Measurements from ENCODE around the gene RFX4.

RFX4 gene

DNA sequence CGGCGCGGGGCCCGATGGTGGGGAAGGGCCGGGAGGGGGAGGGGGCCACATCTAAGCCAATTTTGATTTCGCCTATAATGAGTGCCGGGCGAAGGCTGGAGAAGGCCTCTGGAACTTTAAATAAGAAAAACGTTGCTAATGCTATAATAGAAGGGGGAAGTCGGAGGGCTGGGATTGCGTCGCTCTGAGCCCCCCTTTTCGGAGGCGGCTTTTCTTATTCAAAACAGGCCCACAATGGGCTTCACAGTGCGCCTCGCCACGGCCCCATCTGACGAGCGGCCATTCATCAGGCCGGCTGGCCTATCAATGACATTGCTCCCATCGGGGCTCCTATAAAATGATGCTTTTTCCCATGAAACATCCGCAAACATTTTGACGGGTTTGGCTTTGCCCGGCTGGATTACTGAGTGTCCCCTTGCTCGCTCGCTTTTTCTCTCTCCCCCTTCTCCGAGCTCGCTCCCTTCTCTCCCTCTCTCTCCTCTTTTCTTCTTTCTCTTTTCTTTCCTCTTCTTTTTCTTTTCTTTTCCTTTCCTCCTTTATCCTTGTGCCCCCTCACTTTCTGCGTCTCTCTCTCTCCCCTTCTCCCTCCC is at the start of gene RFX4:
RFX4 (plus strand) TSS at position 364 of the 590 bp plus-strand sequence. CDS start 317 bp downstream, outside the sequence.
- Histone ChIP-seq H3K4me3 (ENCODE audit: low read depth, low read length) (no peak within 1 kb of the TSS), H3K9me3 (ENCODE audit: control insufficient read depth, low read length) (no peaks in the 10 kb centered on the region), H3K27ac (no peak within 1 kb of the TSS), H3K4me1 (no peaks in the 10 kb centered on the region), H3K36me3 (ENCODE audit: control insufficient read depth, insufficient read depth, low read length) (no peaks in the 10 kb centered on the region), H3K79me2 (no peaks in the 10 kb centered on the region), H2AFZ (no peak within 1 kb of the TSS), H3K4me2 (ENCODE audit: low read length) (peak within 1 kb of the TSS; percentile 49), H3K9ac (no peak within 1 kb of the TSS), H3K27me3 (ENCODE audit: control insufficient read depth, insufficient read depth, low read length) (peaks cover 17% of the 10 kb centered on the region)
- TF ChIP-seq, protein P1, sequence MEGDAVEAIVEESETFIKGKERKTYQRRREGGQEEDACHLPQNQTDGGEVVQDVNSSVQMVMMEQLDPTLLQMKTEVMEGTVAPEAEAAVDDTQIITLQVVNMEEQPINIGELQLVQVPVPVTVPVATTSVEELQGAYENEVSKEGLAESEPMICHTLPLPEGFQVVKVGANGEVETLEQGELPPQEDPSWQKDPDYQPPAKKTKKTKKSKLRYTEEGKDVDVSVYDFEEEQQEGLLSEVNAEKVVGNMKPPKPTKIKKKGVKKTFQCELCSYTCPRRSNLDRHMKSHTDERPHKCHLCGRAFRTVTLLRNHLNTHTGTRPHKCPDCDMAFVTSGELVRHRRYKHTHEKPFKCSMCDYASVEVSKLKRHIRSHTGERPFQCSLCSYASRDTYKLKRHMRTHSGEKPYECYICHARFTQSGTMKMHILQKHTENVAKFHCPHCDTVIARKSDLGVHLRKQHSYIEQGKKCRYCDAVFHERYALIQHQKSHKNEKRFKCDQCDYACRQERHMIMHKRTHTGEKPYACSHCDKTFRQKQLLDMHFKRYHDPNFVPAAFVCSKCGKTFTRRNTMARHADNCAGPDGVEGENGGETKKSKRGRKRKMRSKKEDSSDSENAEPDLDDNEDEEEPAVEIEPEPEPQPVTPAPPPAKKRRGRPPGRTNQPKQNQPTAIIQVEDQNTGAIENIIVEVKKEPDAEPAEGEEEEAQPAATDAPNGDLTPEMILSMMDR (IDR thresholded peaks at IDR 0.05), result no peak

DNA sequence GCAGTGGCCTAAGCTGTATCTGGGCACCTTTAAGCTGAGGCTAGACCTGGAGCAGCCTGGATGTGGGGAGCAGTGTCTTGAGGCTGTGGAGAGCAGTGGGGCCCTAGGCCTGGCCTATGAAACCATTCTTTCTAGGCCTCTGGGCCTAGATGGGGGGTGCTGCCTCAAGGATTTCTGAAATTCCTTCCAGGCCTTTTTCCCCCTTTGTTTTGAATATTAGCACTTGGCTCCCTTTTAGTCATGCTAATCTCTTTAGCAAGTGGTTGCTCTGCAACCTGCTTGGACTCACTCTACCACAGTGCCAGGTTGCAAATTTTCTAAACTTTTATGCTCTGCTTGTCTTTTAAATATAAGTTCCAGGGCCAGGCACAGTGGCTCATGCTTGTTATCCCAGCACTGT is 41.6 kb upstream of the RFX4 start:
- Histone ChIP-seq H3K27ac (no peak overlapping the region), H3K4me1 (no peaks in the 10 kb centered on the region)

DNA sequence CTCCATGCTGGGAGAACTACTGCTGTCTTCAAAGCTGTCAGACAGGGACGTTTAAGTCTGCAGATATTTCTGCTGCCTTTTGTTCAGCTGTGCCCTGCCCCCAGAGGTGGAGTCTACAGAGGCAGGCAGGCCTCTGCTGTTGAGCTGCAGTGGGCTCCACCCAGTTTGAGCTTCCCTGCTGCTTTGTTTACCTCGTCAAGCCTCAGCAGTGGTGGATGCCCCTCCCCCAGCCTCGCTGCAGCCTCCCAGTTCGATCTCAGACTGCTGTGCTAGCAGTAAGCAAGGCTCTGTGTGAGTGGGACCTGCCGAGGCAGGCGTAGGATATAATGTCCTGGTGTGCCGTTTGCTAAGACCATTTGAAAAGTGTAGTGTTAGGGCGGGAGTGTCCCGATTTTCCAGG is 31.4 kb upstream of the RFX4 start:
- no peaks in the 10 kb centered on the region for H3K4me1 ChIP-seq
- H3K4me2 ChIP-seq (ENCODE audit: low read length), result no peak overlapping the region
- no peaks in the 10 kb centered on the region for H3K79me2 ChIP-seq
- no peaks in the 10 kb centered on the region for H3K27me3 ChIP-seq (ENCODE audit: control insufficient read depth, insufficient read depth, low read length)
- H3K9ac ChIP-seq, result no peak overlapping the region
- H3K27ac ChIP-seq, result no peak overlapping the region
- TF ChIP-seq, protein P1 (IDR thresholded peaks at IDR 0.05), result no peak
- no peak overlapping the region for H2AFZ ChIP-seq
- no peaks in the 10 kb centered on the region for H3K36me3 ChIP-seq (ENCODE audit: control insufficient read depth, insufficient read depth, low read length)
- H3K4me3 ChIP-seq (ENCODE audit: low read depth, low read length), result no peak overlapping the region
- H3K9me3 ChIP-seq (ENCODE audit: control insufficient read depth, low read length), result no peaks in the 10 kb centered on the region

More for the DNA sequence above, 41.6 kb upstream of the RFX4 start:
- H3K79me2 ChIP-seq, result no peaks in the 10 kb centered on the region
- TF ChIP-seq, protein P1 (IDR thresholded peaks at IDR 0.05), result no peak
- H3K36me3 ChIP-seq (ENCODE audit: control insufficient read depth, insufficient read depth, low read length), result no peaks in the 10 kb centered on the region
- no peaks in the 10 kb centered on the region for H3K9me3 ChIP-seq (ENCODE audit: control insufficient read depth, low read length)
- no peak overlapping the region for H3K9ac ChIP-seq
- no peak overlapping the region for H3K4me2 ChIP-seq (ENCODE audit: low read length)
- no peak overlapping the region for H2AFZ ChIP-seq
- no peak overlapping the region for H3K4me3 ChIP-seq (ENCODE audit: low read depth, low read length)
- H3K27me3 ChIP-seq (ENCODE audit: control insufficient read depth, insufficient read depth, low read length), result no peaks in the 10 kb centered on the region

DNA sequence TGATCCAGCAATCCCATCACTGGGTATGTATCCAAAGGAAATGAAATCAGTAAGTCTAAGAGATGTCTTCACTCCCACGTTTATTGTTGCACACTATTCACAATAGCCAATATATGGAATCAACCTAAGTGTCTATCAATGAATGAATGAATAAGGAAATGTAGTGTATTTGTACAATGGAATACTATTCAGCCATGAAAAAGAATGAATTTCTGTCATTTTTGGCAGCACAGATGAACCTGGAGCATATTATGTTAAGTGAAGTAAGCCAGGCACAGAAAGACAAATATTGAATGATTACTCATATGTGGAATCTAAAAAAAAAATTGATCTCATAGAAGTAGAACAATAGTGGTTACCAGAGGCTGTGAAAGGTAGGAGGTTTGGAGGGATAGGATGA is 30.6 kb upstream of the RFX4 start:
- no peak overlapping the region for H3K9ac ChIP-seq
- H3K79me2 ChIP-seq, result no peaks in the 10 kb centered on the region
- no peaks in the 10 kb centered on the region for H3K9me3 ChIP-seq (ENCODE audit: control insufficient read depth, low read length)
- no peak overlapping the region for H3K4me2 ChIP-seq (ENCODE audit: low read length)
- H3K36me3 ChIP-seq (ENCODE audit: control insufficient read depth, insufficient read depth, low read length), result no peaks in the 10 kb centered on the region
- no peaks in the 10 kb centered on the region for H3K4me1 ChIP-seq
- TF ChIP-seq, protein P1 (IDR thresholded peaks at IDR 0.05), result no peak
- H2AFZ ChIP-seq, result no peak overlapping the region
- H3K27me3 ChIP-seq (ENCODE audit: control insufficient read depth, insufficient read depth, low read length), result no peaks in the 10 kb centered on the region
- H3K4me3 ChIP-seq (ENCODE audit: low read depth, low read length), result no peak overlapping the region
- H3K27ac ChIP-seq, result no peak overlapping the region

DNA sequence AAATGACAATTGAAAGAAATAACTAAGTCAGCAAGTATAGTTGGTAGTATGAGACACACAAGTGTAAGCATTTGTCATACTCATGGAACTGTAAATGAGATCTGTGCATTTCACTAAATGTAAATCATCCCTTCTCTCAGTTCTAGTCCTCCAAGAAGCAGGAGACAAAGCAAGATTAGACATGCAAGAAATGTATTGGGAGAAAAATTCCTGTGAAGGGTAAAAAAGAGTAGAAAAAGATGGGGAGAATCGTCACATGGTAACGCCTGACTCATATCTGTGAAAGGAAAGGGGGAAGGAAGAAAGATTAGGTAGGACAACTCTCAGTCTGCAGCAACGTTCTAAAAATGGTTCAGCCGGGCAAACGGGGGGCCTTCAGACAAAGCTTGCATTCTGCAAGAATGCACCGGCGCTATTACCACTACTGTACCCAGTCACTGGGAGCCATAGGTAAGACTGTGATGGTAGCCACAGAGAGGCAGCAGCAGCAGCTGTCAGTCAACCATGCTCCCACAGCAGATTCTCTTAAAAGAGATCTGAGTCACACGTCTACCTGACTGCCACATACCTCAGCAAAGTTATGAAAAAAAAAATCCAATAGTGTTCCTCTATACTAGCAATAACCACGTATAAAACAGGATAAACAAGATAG is 18.0 kb upstream of the RFX4 start:
- Histone ChIP-seq H3K27ac (no peak overlapping the region), H3K4me2 (ENCODE audit: low read length) (no peak overlapping the region), H3K9ac (no peak overlapping the region), H3K4me3 (ENCODE audit: low read depth, low read length) (no peak overlapping the region), H3K79me2 (no peaks in the 10 kb centered on the region), H2AFZ (no peak overlapping the region), H3K4me1 (no peaks in the 10 kb centered on the region), H3K36me3 (ENCODE audit: control insufficient read depth, insufficient read depth, low read length) (no peaks in the 10 kb centered on the region), H3K9me3 (ENCODE audit: control insufficient read depth, low read length) (no peaks in the 10 kb centered on the region), H3K27me3 (ENCODE audit: control insufficient read depth, insufficient read depth, low read length) (no peaks in the 10 kb centered on the region)
- TF ChIP-seq, protein P1 (IDR thresholded peaks at IDR 0.05), result no peak
